Epithelial cell of proximal tubule (primary cell): ENCODE results near the gene TMEM45A. TPM values are rescaled to one million over a fixed set of nuclear protein-coding genes. Genes with fewer than 3 reads are reported as not detected.
"Not testable (repeated sequence)": the region's sequence is repeated elsewhere in the genome, so short reads cannot be mapped to it uniquely, and the experiment has no call there.

Experiments used
- DNase-seq: peaks from one replicate; pipeline ENCODE4 v3.0.0-alpha.2; 2011; ENCODE audit warnings: low read depth
- H3K4me3 ChIP-seq: 2 replicates; pipeline ENCODE4 v1.5.1; 2011; ENCODE audit warnings: low read depth, mild to moderate bottlenecking, low read length
- CTCF ChIP-seq: conservative IDR thresholded peaks from 2 replicates; pipeline ENCODE4 v1.5.1; 2012; ENCODE audit warnings: low read depth, mild to moderate bottlenecking, low read length
- total RNA-seq: library from RNA; depleted of rRNA; stranded (reverse); fragments of >200 nt; gene quantifications from 2 replicates; pipeline ENCODE4 v1.2.3, GENCODE V29; 2015

Gene TMEM45A
- total RNA-seq, 1 donor from 2014 or later = 1.8 TPM

- TF ChIP-seq CTCF = no peak
- no peak for DNase-seq
These were observed 23.7 kb upstream of the TMEM45A start for GRCh38 chr3:100468676-100469075.

GRCh38 chr3:100470951-100471350 lies 21.5 kb upstream of the TMEM45A start:
- no peak for DNase-seq
- no peak overlapping the region for H3K4me3 ChIP-seq
- no peak for TF ChIP-seq CTCF

More at GRCh38 chr3:100468676-100469075, 23.7 kb upstream of the TMEM45A start:
- no peak overlapping the region for H3K4me3 ChIP-seq

- no peak for DNase-seq
- H3K4me3 ChIP-seq = no peak overlapping the region
- TF ChIP-seq CTCF = no peak
These were observed 21.0 kb upstream of the TMEM45A start for GRCh38 chr3:100471444-100471843.

GRCh38 chr3:100477851-100478360 lies 14.5 kb upstream of the TMEM45A start:
- not testable (repeated sequence) for DNase-seq, H3K4me3 ChIP-seq

GRCh38 chr3:100478521-100478920 lies 13.9 kb upstream of the TMEM45A start:
- DNase-seq, H3K4me3 ChIP-seq: not testable (repeated sequence)

GRCh38 chr3:100480081-100480480 lies 12.3 kb upstream of the TMEM45A start:
- no peak for TF ChIP-seq CTCF

GRCh38 chr3:100482176-100482575 lies 10.2 kb upstream of the TMEM45A start:
- TF ChIP-seq CTCF = no peak
- DNase-seq = no peak
- no peak overlapping the region for H3K4me3 ChIP-seq

More at GRCh38 chr3:100480081-100480480, 12.3 kb upstream of the TMEM45A start:
- DNase-seq = no peak
- H3K4me3 ChIP-seq = no peak overlapping the region

GRCh38 chr3:100483529-100483928 lies 8.9 kb upstream of the TMEM45A start:
- TF ChIP-seq CTCF = no peak
- no peak overlapping the region for H3K4me3 ChIP-seq
- DNase-seq = no peak
